Mesothelial cell of epicardium (in vitro differentiated cells): ENCODE data around the gene ATP5F1E. TPM values are rescaled to one million over a fixed set of nuclear protein-coding genes. Genes with fewer than 3 reads are reported as not detected.

Experiments used
- DNase-seq, 2 experiments: peaks; one replicate each; pipeline ENCODE4 v3.0.0; 2021; ENCODE audit warnings: low spot score in 2 of 2; ENCODE audit not compliant: unreplicated experiment in 2 of 2
- H3K27ac Mint-ChIP-seq: 2 replicates; pipeline ENCODE4 v1.8.0; 2021; ENCODE audit warnings: mixed read lengths
- H3K27me3 Mint-ChIP-seq: 2 replicates; pipeline ENCODE4 v1.8.0; 2021; ENCODE audit warnings: low read depth, mixed read lengths
- H3K36me3 Mint-ChIP-seq: 2 replicates; pipeline ENCODE4 v1.8.0; 2021; ENCODE audit warnings: mixed read lengths
- H3K4me1 Mint-ChIP-seq: 2 replicates; pipeline ENCODE4 v1.8.0; 2021; ENCODE audit warnings: mixed read lengths
- H3K4me3 Mint-ChIP-seq: 2 replicates; pipeline ENCODE4 v1.8.0; 2021; ENCODE audit warnings: mild to moderate bottlenecking, moderate library complexity, mixed read lengths
- H3K9me3 Mint-ChIP-seq: 2 replicates; pipeline ENCODE4 v1.8.0; 2021; ENCODE audit warnings: mixed read lengths
- total RNA-seq: library from RNA; stranded (reverse); gene quantifications from 3 replicates; pipeline ENCODE4 v1.2.1, GENCODE V29; 2021
- TF ChIP-seq, protein P1 (sequence below): fragments of 200-600 bp; sonication (generic); IDR thresholded peaks from one replicate; pipeline ENCODE4 v1.5.0; 2021; ENCODE audit warnings: antibody characterized with exemption; ENCODE audit not compliant: unreplicated experiment

ATP5F1E gene
- total RNA-seq, 1 donor from 2014 or later, result 52.7 TPM

- Mint-ChIP-seq H3K9me3 (no peaks in the 10 kb centered on the region), H3K4me3 (no peak overlapping the region), H3K36me3 (peaks cover 39% of the 10 kb centered on the region), H3K27ac (no peak overlapping the region), H3K4me1 (peaks cover 15% of the 10 kb centered on the region), H3K27me3 (no peaks in the 10 kb centered on the region)
- TF ChIP-seq, protein P1, sequence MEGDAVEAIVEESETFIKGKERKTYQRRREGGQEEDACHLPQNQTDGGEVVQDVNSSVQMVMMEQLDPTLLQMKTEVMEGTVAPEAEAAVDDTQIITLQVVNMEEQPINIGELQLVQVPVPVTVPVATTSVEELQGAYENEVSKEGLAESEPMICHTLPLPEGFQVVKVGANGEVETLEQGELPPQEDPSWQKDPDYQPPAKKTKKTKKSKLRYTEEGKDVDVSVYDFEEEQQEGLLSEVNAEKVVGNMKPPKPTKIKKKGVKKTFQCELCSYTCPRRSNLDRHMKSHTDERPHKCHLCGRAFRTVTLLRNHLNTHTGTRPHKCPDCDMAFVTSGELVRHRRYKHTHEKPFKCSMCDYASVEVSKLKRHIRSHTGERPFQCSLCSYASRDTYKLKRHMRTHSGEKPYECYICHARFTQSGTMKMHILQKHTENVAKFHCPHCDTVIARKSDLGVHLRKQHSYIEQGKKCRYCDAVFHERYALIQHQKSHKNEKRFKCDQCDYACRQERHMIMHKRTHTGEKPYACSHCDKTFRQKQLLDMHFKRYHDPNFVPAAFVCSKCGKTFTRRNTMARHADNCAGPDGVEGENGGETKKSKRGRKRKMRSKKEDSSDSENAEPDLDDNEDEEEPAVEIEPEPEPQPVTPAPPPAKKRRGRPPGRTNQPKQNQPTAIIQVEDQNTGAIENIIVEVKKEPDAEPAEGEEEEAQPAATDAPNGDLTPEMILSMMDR, result no peak
- no peak for DNase-seq
Observed at GRCh38 chr20:59000326-59000725, 31.8 kb downstream of the ATP5F1E start.

DNA sequence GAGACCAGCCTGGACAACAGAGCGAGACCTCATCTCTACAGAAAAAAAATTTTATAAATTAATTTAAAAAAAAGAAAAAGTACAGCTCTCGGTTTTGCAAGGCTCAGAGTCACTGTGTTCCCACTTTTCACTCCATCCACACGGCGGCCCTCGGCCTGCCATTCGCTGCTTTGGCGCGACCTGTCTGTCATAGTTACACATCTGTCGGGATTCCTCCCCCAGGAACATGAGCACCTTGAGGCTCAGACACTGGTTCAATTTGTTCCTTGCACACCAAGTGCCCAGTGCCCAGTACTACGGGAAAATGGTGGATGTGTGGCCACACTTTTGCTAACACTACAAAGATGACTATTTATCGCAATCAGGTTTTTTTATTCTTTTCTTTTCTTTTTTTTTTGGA, 33.5 kb downstream of the ATP5F1E start:
- TF ChIP-seq, protein P1, result no peak
- H3K9me3 Mint-ChIP-seq, result no peaks in the 10 kb centered on the region
- H3K27ac Mint-ChIP-seq, result no peak overlapping the region
- peaks cover 43% of the 10 kb centered on the region for H3K36me3 Mint-ChIP-seq
- no peaks in the 10 kb centered on the region for H3K27me3 Mint-ChIP-seq
- H3K4me1 Mint-ChIP-seq, result peaks cover under 1% of the 10 kb centered on the region
- DNase-seq, result no peak
- H3K4me3 Mint-ChIP-seq, result no peak overlapping the region

DNA sequence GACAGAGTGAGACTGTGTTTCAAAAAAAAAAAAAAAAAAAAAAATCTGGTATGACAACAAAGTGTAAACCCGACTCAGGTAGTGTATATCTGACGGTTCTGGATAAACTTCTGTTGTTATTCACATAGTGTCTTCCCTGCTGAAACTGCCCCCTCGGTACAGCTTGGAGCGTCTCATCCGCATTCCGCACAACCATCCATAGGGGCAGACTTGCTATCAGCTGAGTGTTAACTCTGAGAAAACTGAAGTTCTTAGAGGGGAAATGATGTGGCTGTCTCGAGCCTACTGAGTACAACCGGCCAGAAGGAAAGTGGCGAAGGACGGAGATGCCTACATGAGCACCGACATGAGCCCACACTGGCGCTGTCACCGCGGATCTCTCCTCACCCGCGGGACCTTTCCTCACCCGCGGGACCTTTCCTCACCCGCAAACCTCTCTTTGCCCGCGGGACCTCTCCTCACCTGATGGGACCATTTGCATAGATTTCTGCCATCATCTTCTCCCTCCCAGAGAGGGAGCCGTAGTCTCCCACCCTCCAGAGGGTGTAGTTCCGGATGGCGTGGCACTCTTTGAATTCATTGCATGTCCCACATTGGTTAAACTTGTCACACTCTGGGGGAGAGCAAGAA, 34.9 kb downstream of the ATP5F1E start:
- H3K27ac Mint-ChIP-seq, result no peak overlapping the region
- H3K4me3 Mint-ChIP-seq, result no peak overlapping the region
- H3K36me3 Mint-ChIP-seq, result peaks cover 42% of the 10 kb centered on the region

DNA sequence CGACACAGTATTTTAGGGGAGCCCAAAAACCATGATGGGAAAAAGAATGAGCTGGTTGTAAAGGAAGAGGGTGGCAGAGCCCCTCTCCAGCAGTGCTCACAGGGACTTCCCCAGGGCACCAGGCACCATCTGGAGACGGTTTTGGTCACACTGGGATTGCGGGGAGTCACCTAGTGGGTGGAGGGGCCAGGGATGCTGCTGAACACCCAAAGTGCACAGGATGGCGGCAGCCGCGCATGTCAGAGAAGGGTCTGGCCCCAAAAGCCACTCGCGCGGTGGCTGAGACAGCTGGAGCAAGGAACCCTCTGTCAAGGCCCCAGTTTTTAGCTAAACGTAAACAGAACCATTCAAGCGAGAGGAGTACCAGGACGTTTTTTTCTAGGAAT, 35.9 kb downstream of the ATP5F1E start:
- Mint-ChIP-seq H3K27me3 (no peaks in the 10 kb centered on the region), H3K9me3 (no peaks in the 10 kb centered on the region), H3K36me3 (peaks cover 44% of the 10 kb centered on the region), H3K4me3 (no peak overlapping the region), H3K27ac (no peak overlapping the region), H3K4me1 (no peaks in the 10 kb centered on the region)
- TF ChIP-seq, protein P1, result no peak
- no peak for DNase-seq

More for the DNA sequence above, 34.9 kb downstream of the ATP5F1E start:
- H3K4me1 Mint-ChIP-seq, result no peaks in the 10 kb centered on the region
- no peaks in the 10 kb centered on the region for H3K9me3 Mint-ChIP-seq
- no peak for DNase-seq
- no peaks in the 10 kb centered on the region for H3K27me3 Mint-ChIP-seq
- TF ChIP-seq, protein P1, result no peak

DNA sequence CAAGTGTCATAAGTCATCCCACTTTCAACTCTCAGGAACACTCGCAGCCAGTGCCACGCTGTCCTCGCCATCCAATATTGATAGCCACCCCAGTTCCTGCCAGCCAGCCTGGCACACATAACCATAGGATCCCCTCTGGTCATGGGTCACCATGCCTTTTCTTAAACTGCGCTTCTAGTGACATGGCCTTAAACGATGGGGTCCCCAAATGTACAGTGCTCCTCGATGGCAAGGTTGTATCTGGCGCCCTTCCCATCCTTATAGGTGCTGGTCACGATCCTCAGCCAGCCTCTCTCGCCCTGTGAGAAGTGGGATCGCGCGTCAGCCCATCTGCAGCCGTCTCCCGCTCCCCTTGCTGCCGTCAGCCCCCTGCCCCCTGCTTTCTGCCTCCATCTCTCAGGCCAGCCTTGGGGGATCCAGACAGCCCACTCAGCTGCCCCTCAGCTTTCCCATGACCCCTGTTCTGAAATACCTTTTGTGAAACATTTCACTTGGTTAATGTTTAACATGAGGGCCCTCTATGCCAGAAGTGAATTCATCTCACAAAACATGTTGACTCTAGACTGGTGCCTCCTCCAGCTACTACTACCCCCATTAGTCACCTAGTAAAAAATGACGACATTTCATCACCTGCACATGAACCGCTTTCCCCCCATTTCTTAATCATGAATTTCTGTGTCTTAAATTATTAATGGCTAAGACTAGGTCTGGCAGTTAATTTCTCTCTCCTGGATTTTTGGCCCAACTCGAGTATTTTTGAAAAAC, 36.5 kb downstream of the ATP5F1E start:
- no peak for DNase-seq
- Mint-ChIP-seq H3K4me1 (no peaks in the 10 kb centered on the region), H3K27ac (no peak overlapping the region), H3K4me3 (no peak overlapping the region), H3K27me3 (no peaks in the 10 kb centered on the region), H3K36me3 (peaks cover 47% of the 10 kb centered on the region), H3K9me3 (no peaks in the 10 kb centered on the region)
- TF ChIP-seq, protein P1, result no peak
